ENCODE data around the gene FBXW4.
A peak's percentile ranks its signal among the peaks of the same experiment; 100 is the strongest.

FBXW4 gene

GRCh38 chr10:101693651-101693977 lies 1.4 kb downstream of the FBXW4 start:
- TF ChIP-seq, protein P1, sequence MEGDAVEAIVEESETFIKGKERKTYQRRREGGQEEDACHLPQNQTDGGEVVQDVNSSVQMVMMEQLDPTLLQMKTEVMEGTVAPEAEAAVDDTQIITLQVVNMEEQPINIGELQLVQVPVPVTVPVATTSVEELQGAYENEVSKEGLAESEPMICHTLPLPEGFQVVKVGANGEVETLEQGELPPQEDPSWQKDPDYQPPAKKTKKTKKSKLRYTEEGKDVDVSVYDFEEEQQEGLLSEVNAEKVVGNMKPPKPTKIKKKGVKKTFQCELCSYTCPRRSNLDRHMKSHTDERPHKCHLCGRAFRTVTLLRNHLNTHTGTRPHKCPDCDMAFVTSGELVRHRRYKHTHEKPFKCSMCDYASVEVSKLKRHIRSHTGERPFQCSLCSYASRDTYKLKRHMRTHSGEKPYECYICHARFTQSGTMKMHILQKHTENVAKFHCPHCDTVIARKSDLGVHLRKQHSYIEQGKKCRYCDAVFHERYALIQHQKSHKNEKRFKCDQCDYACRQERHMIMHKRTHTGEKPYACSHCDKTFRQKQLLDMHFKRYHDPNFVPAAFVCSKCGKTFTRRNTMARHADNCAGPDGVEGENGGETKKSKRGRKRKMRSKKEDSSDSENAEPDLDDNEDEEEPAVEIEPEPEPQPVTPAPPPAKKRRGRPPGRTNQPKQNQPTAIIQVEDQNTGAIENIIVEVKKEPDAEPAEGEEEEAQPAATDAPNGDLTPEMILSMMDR (IDR thresholded peaks at IDR 0.05; ENCODE audit: borderline replicate concordance, control extremely low read depth, extremely low read depth, insufficient read depth, missing control alignments), result no peak
- peak; percentile 44 for DNase-seq (ENCODE audit: low spot score)
- in situ Hi-C loops (cut with MboI; ENCODE audit: low sequenced_read_pairs, unreplicated experiment), result no loop called here

DNA sequence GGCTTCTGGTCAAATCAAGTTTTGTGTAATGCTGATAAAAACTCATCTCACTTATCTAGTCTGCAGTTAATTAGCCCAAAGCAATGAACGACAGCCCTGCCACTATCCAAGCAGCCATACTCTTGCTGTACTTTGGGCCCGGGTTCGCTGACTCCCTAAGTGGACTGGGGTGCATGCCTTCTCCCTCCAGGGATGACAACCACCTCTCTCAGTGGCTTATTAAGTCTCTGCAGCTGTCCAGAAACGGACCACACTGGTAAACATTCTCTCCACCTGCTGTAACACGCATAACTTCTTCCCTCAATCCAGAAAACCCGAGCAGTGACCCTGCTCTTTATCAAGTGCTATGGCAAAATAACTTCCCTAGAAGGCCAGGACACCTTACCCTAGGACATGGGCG lies 3.9 kb downstream of the FBXW4 start:
- TF ChIP-seq, protein P1 (IDR thresholded peaks at IDR 0.05; ENCODE audit: borderline replicate concordance, control extremely low read depth, extremely low read depth, insufficient read depth, missing control alignments), result no peak
- no peak for DNase-seq (ENCODE audit: low spot score)
- in situ Hi-C loops (cut with MboI; ENCODE audit: low sequenced_read_pairs, unreplicated experiment), result no loop called here

DNA sequence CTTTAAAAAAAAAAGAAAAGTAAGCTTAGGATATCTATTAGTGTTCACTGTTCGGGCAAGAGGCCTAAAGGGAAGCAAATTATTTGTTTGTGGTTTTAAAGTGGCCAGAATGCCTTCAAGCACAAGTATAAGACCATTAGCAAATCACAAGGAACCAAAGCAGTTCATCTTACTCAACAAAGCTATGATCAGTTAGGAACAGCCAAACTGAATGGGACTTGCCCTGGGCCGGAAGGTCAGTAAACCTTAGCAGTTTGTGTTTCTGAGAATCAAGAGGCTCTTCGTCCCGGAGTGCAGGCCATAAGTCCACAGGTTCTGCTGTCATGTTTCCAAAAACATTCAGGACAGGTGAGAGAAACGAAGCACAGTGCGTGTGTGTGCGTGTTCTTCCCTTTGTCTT lies 4.5 kb downstream of the FBXW4 start:
- TF ChIP-seq, protein P1 (IDR thresholded peaks at IDR 0.05; ENCODE audit: borderline replicate concordance, control extremely low read depth, extremely low read depth, insufficient read depth, missing control alignments), result no peak
- in situ Hi-C loops (cut with MboI; ENCODE audit: low sequenced_read_pairs, unreplicated experiment), result no loop called here
- no peak for DNase-seq (ENCODE audit: low spot score)

GRCh38 chr10:101687071-101687658 lies 7.8 kb downstream of the FBXW4 start:
- in situ Hi-C loops (cut with MboI; ENCODE audit: low sequenced_read_pairs, unreplicated experiment), result no loop called here

GRCh38 chr10:101686133-101686925 lies 8.6 kb downstream of the FBXW4 start:
- in situ Hi-C loops (cut with MboI; ENCODE audit: low sequenced_read_pairs, unreplicated experiment), result no loop called here
- DNase-seq (ENCODE audit: low spot score), result no peak
- TF ChIP-seq, protein P1 (IDR thresholded peaks at IDR 0.05; ENCODE audit: borderline replicate concordance, control extremely low read depth, extremely low read depth, insufficient read depth, missing control alignments), result no peak

More at GRCh38 chr10:101687071-101687658, 7.8 kb downstream of the FBXW4 start:
- TF ChIP-seq, protein P1 (IDR thresholded peaks at IDR 0.05; ENCODE audit: borderline replicate concordance, control extremely low read depth, extremely low read depth, insufficient read depth, missing control alignments), result no peak
- DNase-seq (ENCODE audit: low spot score), result no peak

GRCh38 chr10:101684782-101685181 lies 10.2 kb downstream of the FBXW4 start:
- in situ Hi-C loops (cut with MboI; ENCODE audit: low sequenced_read_pairs, unreplicated experiment), result no loop called here
- DNase-seq (ENCODE audit: low spot score), result no peak
- TF ChIP-seq, protein P1 (IDR thresholded peaks at IDR 0.05; ENCODE audit: borderline replicate concordance, control extremely low read depth, extremely low read depth, insufficient read depth, missing control alignments), result no peak
